ENCODE results near the gene TSPAN3. TPM values are rescaled to one million over a fixed set of nuclear protein-coding genes. Genes with fewer than 3 reads are reported as not detected.
A peak's percentile ranks its signal among the peaks of the same experiment; 100 is the strongest.

The TSPAN3 gene
- total RNA-seq, 2 experiments from 2014 or later, result 35.2 to 47.2 TPM

DNA sequence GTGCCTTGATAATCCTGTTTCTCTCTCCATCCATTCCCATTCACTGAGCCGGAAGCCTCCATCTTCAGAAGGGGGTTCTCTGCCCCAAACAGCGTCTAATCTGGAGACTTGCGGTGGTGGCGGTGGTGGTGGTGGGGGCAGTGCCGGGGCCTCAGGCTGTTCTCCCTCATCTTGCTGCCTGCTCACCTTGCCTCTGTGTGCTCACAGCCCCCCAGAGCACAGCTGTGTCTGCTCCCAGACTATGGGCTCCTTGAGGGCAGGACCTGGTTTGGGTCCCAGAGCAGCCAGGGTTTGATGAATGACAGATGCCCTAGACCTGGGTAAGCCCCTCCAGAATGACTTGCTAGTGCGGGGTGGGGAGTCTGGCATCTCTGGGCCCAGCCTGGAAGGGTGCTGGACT is 76.4 kb downstream of the TSPAN3 start:
- H3K36me3 ChIP-seq (ENCODE audit: insufficient read depth, low read length), result no peaks in the 10 kb centered on the region
- DNase-seq (ENCODE audit: low spot score), result no peak
- H3K4me2 ChIP-seq (ENCODE audit: low read length), result peak overlapping the region; percentile 48; the same call in 1 of the 2 replicates
- H2AFZ ChIP-seq (ENCODE audit: low read length), result peak overlapping the region; percentile 82
- H3K4me3 ChIP-seq (ENCODE audit: low read depth, low read length, poor library complexity, severe bottlenecking), result no peak overlapping the region
- intact Hi-C loops (cut with micrococcal nuclease; ENCODE audit: unreplicated experiment), result no loop called here
- BruUV-seq (replicated peaks), result no TSS peak
- no peaks in the 10 kb centered on the region for H3K79me2 ChIP-seq (ENCODE audit: insufficient read depth, low read depth, low read length)
- peaks cover 13% of the 10 kb centered on the region for H3K4me1 ChIP-seq (ENCODE audit: insufficient read depth, low read length, poor library complexity, severe bottlenecking)
- ChIA-PET CTCF (ENCODE audit: unreplicated experiment) (interaction anchor here (1.4 kb wide), 1 partner anchor 60 kb away, joined by 3 read pairs; no protein-coding TSS in a partner anchor), POLR2A (interaction anchor here (0.6 to 2.1 kb wide), 9 partner anchors 11 to 89 kb away, joined by 3 to 11 read pairs (median 4); partner anchors contain the start of gene SCAPER)
- no peak overlapping the region for H3K27ac ChIP-seq (ENCODE audit: low read depth, low read length, poor library complexity, severe bottlenecking)
- no peaks in the 10 kb centered on the region for H4K20me1 ChIP-seq (ENCODE audit: insufficient read depth, low read length)
- TF ChIP-seq CTCF (conservative IDR thresholded peaks at IDR 0.05; ENCODE audit: low read length) (no peak), EZH2phosphoT487 (IDR thresholded peaks at IDR 0.05; ENCODE audit: borderline replicate concordance, low read depth, low read length) (no peak)
- no peaks in the 10 kb centered on the region for H3K9me3 ChIP-seq (ENCODE audit: low read length)
- H3K9me2 ChIP-seq (ENCODE audit: insufficient read depth, low read length), result no peaks in the 10 kb centered on the region

GRCh38 chr15:76994001-76994400 is 76.9 kb downstream of the TSPAN3 start:
- Histone ChIP-seq H3K9me3 (ENCODE audit: low read length) (no peaks in the 10 kb centered on the region), H3K79me2 (ENCODE audit: insufficient read depth, low read depth, low read length) (no peaks in the 10 kb centered on the region), H3K9me2 (ENCODE audit: insufficient read depth, low read length) (no peaks in the 10 kb centered on the region), H3K27ac (ENCODE audit: low read depth, low read length, poor library complexity, severe bottlenecking) (no peak overlapping the region), H3K4me3 (ENCODE audit: low read depth, low read length, poor library complexity, severe bottlenecking) (no peak overlapping the region), H3K4me2 (ENCODE audit: low read length) (no peak overlapping the region), H4K20me1 (ENCODE audit: insufficient read depth, low read length) (no peaks in the 10 kb centered on the region), H3K4me1 (ENCODE audit: insufficient read depth, low read length, poor library complexity, severe bottlenecking) (peaks cover 16% of the 10 kb centered on the region), H2AFZ (ENCODE audit: low read length) (no peak overlapping the region), H3K36me3 (ENCODE audit: insufficient read depth, low read length) (no peaks in the 10 kb centered on the region)
- intact Hi-C loops (cut with micrococcal nuclease; ENCODE audit: unreplicated experiment), result no loop called here
- no peak for DNase-seq (ENCODE audit: low spot score)
- BruUV-seq (replicated peaks), result no TSS peak
- ChIA-PET POLR2A (interaction anchor here (0.5 to 2.1 kb wide), 2 partner anchors 13 to 32 kb away, joined by 5 read pairs; no protein-coding TSS in a partner anchor), CTCF (ENCODE audit: unreplicated experiment) (no interaction called here)
- TF ChIP-seq EZH2phosphoT487 (IDR thresholded peaks at IDR 0.05; ENCODE audit: borderline replicate concordance, low read depth, low read length), result no peak
- TF ChIP-seq CTCF (conservative IDR thresholded peaks at IDR 0.05; ENCODE audit: low read length), result no peak

GRCh38 chr15:76993114-76993725 is 77.7 kb downstream of the TSPAN3 start:
- no peak overlapping the region for H2AFZ ChIP-seq (ENCODE audit: low read length)
- ChIA-PET POLR2A (interaction anchor here (0.5 kb wide), 1 partner anchor 12 kb away, joined by 5 read pairs; no protein-coding TSS in a partner anchor), CTCF (ENCODE audit: unreplicated experiment) (no interaction called here)
- no peaks in the 10 kb centered on the region for H3K79me2 ChIP-seq (ENCODE audit: insufficient read depth, low read depth, low read length)
- intact Hi-C loops (cut with micrococcal nuclease; ENCODE audit: unreplicated experiment), result no loop called here
- no TSS peak for BruUV-seq (replicated peaks)
- H3K9me3 ChIP-seq (ENCODE audit: low read length), result no peaks in the 10 kb centered on the region
- H3K4me1 ChIP-seq (ENCODE audit: insufficient read depth, low read length, poor library complexity, severe bottlenecking), result peaks cover 24% of the 10 kb centered on the region
- H4K20me1 ChIP-seq (ENCODE audit: insufficient read depth, low read length), result no peaks in the 10 kb centered on the region
- TF ChIP-seq CTCF (conservative IDR thresholded peaks at IDR 0.05; ENCODE audit: low read length) (no peak), EZH2phosphoT487 (IDR thresholded peaks at IDR 0.05; ENCODE audit: borderline replicate concordance, low read depth, low read length) (no peak)
- H3K4me3 ChIP-seq (ENCODE audit: low read depth, low read length, poor library complexity, severe bottlenecking), result no peak overlapping the region
- no peaks in the 10 kb centered on the region for H3K36me3 ChIP-seq (ENCODE audit: insufficient read depth, low read length)
- H3K9me2 ChIP-seq (ENCODE audit: insufficient read depth, low read length), result no peaks in the 10 kb centered on the region
- no peak overlapping the region for H3K4me2 ChIP-seq (ENCODE audit: low read length)
- DNase-seq (ENCODE audit: low spot score), result no peak
- H3K27ac ChIP-seq (ENCODE audit: low read depth, low read length, poor library complexity, severe bottlenecking), result no peak overlapping the region

All from OCI-LY7 (cell line).